Measurements from ENCODE around the gene KCNK2. TPM values are rescaled to one million over a fixed set of nuclear protein-coding genes. Genes with fewer than 3 reads are reported as not detected.

Gene KCNK2
- total and polyA plus RNA-seq, 2 experiments from 2014 or later = 0.07 to 0.24 TPM

DNA sequence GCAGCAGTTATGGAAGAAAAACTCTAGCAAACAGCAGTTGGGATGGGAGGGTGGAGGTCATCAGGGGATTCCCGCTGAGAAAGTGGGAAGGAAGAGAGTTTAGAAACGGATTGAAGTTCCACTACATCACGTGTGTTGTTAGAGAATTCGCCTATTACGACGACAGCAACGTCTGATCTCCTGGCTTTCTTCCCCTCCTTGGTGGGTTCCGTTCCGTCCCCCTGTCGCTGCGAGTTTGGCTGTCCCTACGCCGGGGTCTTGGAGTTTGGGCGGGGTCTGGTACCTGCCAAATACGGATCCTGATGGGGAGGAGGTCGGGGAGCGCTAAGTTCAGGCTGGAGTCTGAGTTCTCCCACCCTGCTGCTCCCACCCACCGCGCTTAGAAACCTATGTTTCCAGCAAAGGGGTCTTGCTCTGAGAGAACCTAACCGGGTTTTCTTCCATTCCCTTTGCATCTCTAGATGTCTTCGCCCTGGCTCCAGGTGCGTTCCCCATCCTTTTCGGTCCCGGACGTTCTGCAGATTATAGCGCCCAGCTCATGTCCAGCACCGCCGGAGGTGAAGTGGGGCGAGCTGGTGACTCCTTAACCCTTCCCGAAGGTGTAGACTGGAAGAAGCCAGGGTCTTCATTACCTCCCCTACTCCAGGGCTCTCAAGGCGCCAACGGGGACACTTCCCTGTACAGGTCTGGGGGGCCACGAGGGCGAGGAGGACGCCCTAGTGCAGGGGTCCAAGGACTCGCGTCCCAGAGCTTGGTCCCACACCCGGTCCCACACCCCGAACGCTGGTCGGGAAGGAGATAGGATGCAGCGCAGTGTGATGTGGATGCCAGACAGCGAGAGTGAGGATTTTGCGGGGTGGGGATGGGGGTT lies 641 bp upstream of the KCNK2 start:
- Histone ChIP-seq H3K27me3 (ENCODE audit: insufficient read depth) (peaks cover 84% of the 10 kb centered on the region), H3K36me3 (ENCODE audit: insufficient read depth) (no peaks in the 10 kb centered on the region), H2AFZ (peak overlapping the region; percentile 97), H4K20me1 (replicated peaks; ENCODE audit: insufficient read depth) (0 out of 2 replicates have a peak, but pooled peaks cover 4% of the 10 kb centered on the region), H3K27ac (ENCODE audit: low read depth) (no peak overlapping the region), H3K4me1 (ENCODE audit: insufficient read depth) (peaks cover 3% of the 10 kb centered on the region; the same call in 1 of the 2 replicates), H3K4me2 (peak overlapping the region; percentile 94), H3K9me2 (ENCODE audit: insufficient read depth) (no peaks in the 10 kb centered on the region), H3F3A (replicated peaks; ENCODE audit: low read depth) (no peaks in the 10 kb centered on the region), H3K79me2 (replicated peaks; ENCODE audit: insufficient read depth) (no peaks in the 10 kb centered on the region), H3K4me3 (peak overlapping the region; percentile 78)
- DNase-seq (ENCODE audit: low spot score) (peak; percentile 56), ATAC-seq (peak; percentile 60)
- peak overlapping the region; percentile 78 for H3K4me3 Mint-ChIP-seq
- peaks cover 56% of the 10 kb centered on the region for H3K27me3 Mint-ChIP-seq (ENCODE audit: insufficient read depth, low read depth, poor library complexity)
- TF ChIP-seq NANOG (IDR thresholded peaks at IDR 0.05; ENCODE audit: borderline replicate concordance) (no peak), EZH2 (IDR thresholded peaks at IDR 0.05; ENCODE audit: low read depth, unreplicated experiment) (no peak)
- H3K4me1 Mint-ChIP-seq = peaks cover 9% of the 10 kb centered on the region; the same call in 2 of the 3 replicates
- no peak overlapping the region for H3K27ac Mint-ChIP-seq
- no peaks in the 10 kb centered on the region for H3K9me3 Mint-ChIP-seq
- H3K36me3 Mint-ChIP-seq (ENCODE audit: low read depth) = no peaks in the 10 kb centered on the region

DNA sequence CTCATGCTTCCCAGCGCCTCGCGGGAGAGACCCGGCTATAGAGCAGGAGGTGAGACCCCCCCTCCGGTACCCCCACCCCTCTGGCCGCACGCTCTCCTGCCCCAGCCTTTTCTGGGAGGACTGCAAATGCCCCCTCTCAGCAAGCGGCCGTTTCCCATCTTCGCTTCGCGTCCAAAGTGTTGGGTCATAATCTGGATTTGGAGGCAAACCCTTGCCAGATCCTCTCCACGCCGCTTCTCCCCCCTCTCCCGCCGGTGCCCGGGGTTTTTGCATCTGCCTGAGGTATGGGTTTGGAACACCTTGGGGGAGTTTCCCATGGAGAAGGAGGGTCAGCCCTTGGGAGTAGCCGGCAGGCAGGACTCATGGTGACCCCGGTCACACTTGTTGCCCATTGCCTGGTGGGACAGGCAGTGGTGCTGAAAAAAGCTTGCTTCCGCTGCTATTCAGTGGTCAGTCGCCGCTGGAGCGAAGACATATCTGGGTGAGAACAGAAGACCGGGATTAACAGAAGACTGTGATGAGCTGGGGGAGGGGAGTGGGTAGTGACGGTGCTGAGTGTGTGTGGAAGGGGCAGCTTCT lies 935 bp downstream of the KCNK2 start:
- H3K27ac Mint-ChIP-seq = no peak overlapping the region
- no peaks in the 10 kb centered on the region for H3K9me3 Mint-ChIP-seq
- ATAC-seq (peak; percentile 16), DNase-seq (ENCODE audit: low spot score) (peak; percentile 54)
- H3K9me2 ChIP-seq (ENCODE audit: insufficient read depth) = no peaks in the 10 kb centered on the region
- H3K36me3 ChIP-seq (ENCODE audit: insufficient read depth) = no peaks in the 10 kb centered on the region
- no peaks in the 10 kb centered on the region for H3F3A ChIP-seq (replicated peaks; ENCODE audit: low read depth)
- peaks cover 58% of the 10 kb centered on the region for H3K27me3 Mint-ChIP-seq (ENCODE audit: insufficient read depth, low read depth, poor library complexity)
- H3K79me2 ChIP-seq (replicated peaks; ENCODE audit: insufficient read depth) = no peaks in the 10 kb centered on the region
- H4K20me1 ChIP-seq (replicated peaks; ENCODE audit: insufficient read depth) = 0 out of 2 replicates have a peak, but pooled peaks cover 4% of the 10 kb centered on the region
- no peak overlapping the region for H3K27ac ChIP-seq (ENCODE audit: low read depth)
- H3K4me1 ChIP-seq (ENCODE audit: insufficient read depth) = peaks cover 3% of the 10 kb centered on the region; the same call in 1 of the 2 replicates
- peak overlapping the region; percentile 78 for H3K4me3 ChIP-seq
- H2AFZ ChIP-seq = peak overlapping the region; percentile 99
- H3K27me3 ChIP-seq (ENCODE audit: insufficient read depth) = peaks cover 74% of the 10 kb centered on the region
- peak overlapping the region; percentile 74 for H3K4me3 Mint-ChIP-seq
- no peaks in the 10 kb centered on the region for H3K36me3 Mint-ChIP-seq (ENCODE audit: low read depth)
- peaks cover 9% of the 10 kb centered on the region; the same call in 2 of the 3 replicates for H3K4me1 Mint-ChIP-seq
- H3K4me2 ChIP-seq = peak overlapping the region; percentile 91
- TF ChIP-seq CREB1 (CRISPR knock-in tag; IDR thresholded peaks at IDR 0.05; ENCODE audit: low read depth) (no peak), EZH2 (IDR thresholded peaks at IDR 0.05; ENCODE audit: low read depth, unreplicated experiment) (peak; percentile 66), POLR2AphosphoS5 (IDR thresholded peaks at IDR 0.05; ENCODE audit: low read depth) (no peak), ZNF462 (CRISPR knock-in tag; IDR thresholded peaks at IDR 0.05) (no peak), ZNF114 (CRISPR knock-in tag; IDR thresholded peaks at IDR 0.05) (no peak)
- TF ChIP-seq, protein P1, sequence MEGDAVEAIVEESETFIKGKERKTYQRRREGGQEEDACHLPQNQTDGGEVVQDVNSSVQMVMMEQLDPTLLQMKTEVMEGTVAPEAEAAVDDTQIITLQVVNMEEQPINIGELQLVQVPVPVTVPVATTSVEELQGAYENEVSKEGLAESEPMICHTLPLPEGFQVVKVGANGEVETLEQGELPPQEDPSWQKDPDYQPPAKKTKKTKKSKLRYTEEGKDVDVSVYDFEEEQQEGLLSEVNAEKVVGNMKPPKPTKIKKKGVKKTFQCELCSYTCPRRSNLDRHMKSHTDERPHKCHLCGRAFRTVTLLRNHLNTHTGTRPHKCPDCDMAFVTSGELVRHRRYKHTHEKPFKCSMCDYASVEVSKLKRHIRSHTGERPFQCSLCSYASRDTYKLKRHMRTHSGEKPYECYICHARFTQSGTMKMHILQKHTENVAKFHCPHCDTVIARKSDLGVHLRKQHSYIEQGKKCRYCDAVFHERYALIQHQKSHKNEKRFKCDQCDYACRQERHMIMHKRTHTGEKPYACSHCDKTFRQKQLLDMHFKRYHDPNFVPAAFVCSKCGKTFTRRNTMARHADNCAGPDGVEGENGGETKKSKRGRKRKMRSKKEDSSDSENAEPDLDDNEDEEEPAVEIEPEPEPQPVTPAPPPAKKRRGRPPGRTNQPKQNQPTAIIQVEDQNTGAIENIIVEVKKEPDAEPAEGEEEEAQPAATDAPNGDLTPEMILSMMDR (conservative IDR thresholded peaks at IDR 0.05; ENCODE audit: low read depth in 2 of 2) = no peak
- TF ChIP-seq, protein P2, sequence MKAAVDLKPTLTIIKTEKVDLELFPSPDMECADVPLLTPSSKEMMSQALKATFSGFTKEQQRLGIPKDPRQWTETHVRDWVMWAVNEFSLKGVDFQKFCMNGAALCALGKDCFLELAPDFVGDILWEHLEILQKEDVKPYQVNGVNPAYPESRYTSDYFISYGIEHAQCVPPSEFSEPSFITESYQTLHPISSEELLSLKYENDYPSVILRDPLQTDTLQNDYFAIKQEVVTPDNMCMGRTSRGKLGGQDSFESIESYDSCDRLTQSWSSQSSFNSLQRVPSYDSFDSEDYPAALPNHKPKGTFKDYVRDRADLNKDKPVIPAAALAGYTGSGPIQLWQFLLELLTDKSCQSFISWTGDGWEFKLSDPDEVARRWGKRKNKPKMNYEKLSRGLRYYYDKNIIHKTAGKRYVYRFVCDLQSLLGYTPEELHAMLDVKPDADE (IDR thresholded peaks at IDR 0.05) = no peak

Data from GM23338 (cell line).